Measurements from ENCODE around the gene DDX18. TPM values are rescaled to one million over a fixed set of nuclear protein-coding genes. Genes with fewer than 3 reads are reported as not detected.

Gene DDX18
- total and polyA plus RNA-seq, 2 donors (not counting 1 experiment from before 2014, with no cell fraction given) = 37.2 to 44.9 TPM

DNA sequence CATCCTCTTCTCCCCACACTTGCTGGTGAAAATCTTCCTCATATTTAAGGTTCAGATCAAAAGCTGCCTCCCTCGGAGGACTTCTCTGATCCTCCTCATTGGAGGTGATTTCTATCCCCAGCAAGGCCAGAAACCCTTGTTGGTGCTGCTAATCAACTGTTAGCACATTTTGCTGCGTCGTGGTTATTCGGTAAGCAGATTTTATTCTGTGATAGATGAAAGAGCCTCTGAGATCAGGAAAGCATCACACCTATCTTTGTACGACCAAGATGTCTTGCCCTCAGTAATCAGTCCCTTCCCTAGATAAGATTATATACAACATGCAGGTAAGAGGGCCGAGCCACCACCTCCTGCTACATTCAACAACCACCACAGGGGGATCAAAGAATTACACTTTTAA, 40.1 kb downstream of the DDX18 start:
- TF ChIP-seq, protein P1, sequence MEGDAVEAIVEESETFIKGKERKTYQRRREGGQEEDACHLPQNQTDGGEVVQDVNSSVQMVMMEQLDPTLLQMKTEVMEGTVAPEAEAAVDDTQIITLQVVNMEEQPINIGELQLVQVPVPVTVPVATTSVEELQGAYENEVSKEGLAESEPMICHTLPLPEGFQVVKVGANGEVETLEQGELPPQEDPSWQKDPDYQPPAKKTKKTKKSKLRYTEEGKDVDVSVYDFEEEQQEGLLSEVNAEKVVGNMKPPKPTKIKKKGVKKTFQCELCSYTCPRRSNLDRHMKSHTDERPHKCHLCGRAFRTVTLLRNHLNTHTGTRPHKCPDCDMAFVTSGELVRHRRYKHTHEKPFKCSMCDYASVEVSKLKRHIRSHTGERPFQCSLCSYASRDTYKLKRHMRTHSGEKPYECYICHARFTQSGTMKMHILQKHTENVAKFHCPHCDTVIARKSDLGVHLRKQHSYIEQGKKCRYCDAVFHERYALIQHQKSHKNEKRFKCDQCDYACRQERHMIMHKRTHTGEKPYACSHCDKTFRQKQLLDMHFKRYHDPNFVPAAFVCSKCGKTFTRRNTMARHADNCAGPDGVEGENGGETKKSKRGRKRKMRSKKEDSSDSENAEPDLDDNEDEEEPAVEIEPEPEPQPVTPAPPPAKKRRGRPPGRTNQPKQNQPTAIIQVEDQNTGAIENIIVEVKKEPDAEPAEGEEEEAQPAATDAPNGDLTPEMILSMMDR (conservative IDR thresholded peaks at IDR 0.05 in 1 of 2, IDR thresholded peaks at IDR 0.05 in 1 of 2; ENCODE audit: low read depth in 1 of 2, low read length in 2 of 2) = no peak
- no peak for TF ChIP-seq EZH2 (IDR thresholded peaks at IDR 0.05; ENCODE audit: low read length, missing control alignments)
- H3K36me3 ChIP-seq (ENCODE audit: control insufficient read depth, insufficient read depth, low read length) = no peaks in the 10 kb centered on the region
- no peak overlapping the region for H3K4me2 ChIP-seq (ENCODE audit: extremely low read depth, insufficient read depth, low read length)
- H2AFZ ChIP-seq (ENCODE audit: low read length) = no peak overlapping the region
- H3K27me3 ChIP-seq (ENCODE audit: control insufficient read depth, insufficient read depth, low read length) = no peaks in the 10 kb centered on the region
- H3K9ac ChIP-seq (ENCODE audit: insufficient read depth, low read length) = no peak overlapping the region
- no peak for DNase-seq (ENCODE audit: low read depth in 2 of 2)
- H4K20me1 ChIP-seq (ENCODE audit: control insufficient read depth, extremely low read depth, insufficient read depth, low read length) = no peaks in the 10 kb centered on the region
- no peaks in the 10 kb centered on the region for H3K79me2 ChIP-seq (ENCODE audit: control insufficient read depth, insufficient read depth, low read length)
- no peak overlapping the region for H3K27ac ChIP-seq (ENCODE audit: insufficient read depth, low read length)
- peaks cover 10% of the 10 kb centered on the region for H3K4me1 ChIP-seq (ENCODE audit: control insufficient read depth, extremely low read depth, insufficient read depth, low read length)
- H3K4me3 ChIP-seq (replicated peaks in 1 of 4; ENCODE audit: control extremely low read depth in 1 of 4, insufficient read depth in 1 of 4, low read depth in 3 of 4, low read length in 4 of 4) = no peak overlapping the region
- no peaks in the 10 kb centered on the region for H3K9me3 ChIP-seq (ENCODE audit: control insufficient read depth, insufficient read depth, low read depth, low read length)

DNA sequence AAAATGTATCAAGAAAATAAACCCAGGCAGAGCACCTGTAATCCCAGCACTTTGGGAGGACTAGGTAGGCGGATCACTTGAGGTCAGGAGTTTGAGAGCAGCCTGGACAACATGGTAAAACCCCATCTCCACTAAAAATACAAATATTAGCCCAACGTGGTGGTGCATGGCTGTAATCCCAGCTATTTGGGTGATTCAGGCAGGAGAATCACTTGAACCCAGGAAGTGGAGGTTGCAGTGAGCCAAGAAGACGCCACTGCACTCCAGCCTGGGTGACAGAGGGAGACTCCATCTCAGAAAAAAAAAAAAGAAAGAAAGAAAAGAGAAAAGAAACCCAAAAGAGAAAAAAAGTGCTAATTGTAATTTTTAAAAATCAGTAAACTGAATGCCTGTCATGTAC, 41.4 kb downstream of the DDX18 start:
- Histone ChIP-seq H3K27ac (ENCODE audit: insufficient read depth, low read length) (peak overlapping the region; percentile 50), H3K79me2 (ENCODE audit: control insufficient read depth, insufficient read depth, low read length) (no peaks in the 10 kb centered on the region), H3K4me3 (replicated peaks in 1 of 4; ENCODE audit: control extremely low read depth in 1 of 4, insufficient read depth in 1 of 4, low read depth in 3 of 4, low read length in 4 of 4) (no peak overlapping the region), H4K20me1 (ENCODE audit: control insufficient read depth, extremely low read depth, insufficient read depth, low read length) (no peaks in the 10 kb centered on the region), H3K4me2 (ENCODE audit: extremely low read depth, insufficient read depth, low read length) (peak overlapping the region; percentile 39), H3K9me3 (ENCODE audit: control insufficient read depth, insufficient read depth, low read depth, low read length) (no peaks in the 10 kb centered on the region), H3K36me3 (ENCODE audit: control insufficient read depth, insufficient read depth, low read length) (no peaks in the 10 kb centered on the region), H3K4me1 (ENCODE audit: control insufficient read depth, extremely low read depth, insufficient read depth, low read length) (peaks cover 10% of the 10 kb centered on the region), H3K9ac (ENCODE audit: insufficient read depth, low read length) (no peak overlapping the region), H3K27me3 (ENCODE audit: control insufficient read depth, insufficient read depth, low read length) (no peaks in the 10 kb centered on the region), H2AFZ (ENCODE audit: low read length) (no peak overlapping the region)
- TF ChIP-seq EZH2 (IDR thresholded peaks at IDR 0.05; ENCODE audit: low read length, missing control alignments) = no peak
- TF ChIP-seq, protein P1 (conservative IDR thresholded peaks at IDR 0.05 in 1 of 2, IDR thresholded peaks at IDR 0.05 in 1 of 2; ENCODE audit: low read depth in 1 of 2, low read length in 2 of 2) = no peak
- peak in 1 of 2 donors; percentile 16 for DNase-seq (ENCODE audit: low read depth in 2 of 2)

DNA sequence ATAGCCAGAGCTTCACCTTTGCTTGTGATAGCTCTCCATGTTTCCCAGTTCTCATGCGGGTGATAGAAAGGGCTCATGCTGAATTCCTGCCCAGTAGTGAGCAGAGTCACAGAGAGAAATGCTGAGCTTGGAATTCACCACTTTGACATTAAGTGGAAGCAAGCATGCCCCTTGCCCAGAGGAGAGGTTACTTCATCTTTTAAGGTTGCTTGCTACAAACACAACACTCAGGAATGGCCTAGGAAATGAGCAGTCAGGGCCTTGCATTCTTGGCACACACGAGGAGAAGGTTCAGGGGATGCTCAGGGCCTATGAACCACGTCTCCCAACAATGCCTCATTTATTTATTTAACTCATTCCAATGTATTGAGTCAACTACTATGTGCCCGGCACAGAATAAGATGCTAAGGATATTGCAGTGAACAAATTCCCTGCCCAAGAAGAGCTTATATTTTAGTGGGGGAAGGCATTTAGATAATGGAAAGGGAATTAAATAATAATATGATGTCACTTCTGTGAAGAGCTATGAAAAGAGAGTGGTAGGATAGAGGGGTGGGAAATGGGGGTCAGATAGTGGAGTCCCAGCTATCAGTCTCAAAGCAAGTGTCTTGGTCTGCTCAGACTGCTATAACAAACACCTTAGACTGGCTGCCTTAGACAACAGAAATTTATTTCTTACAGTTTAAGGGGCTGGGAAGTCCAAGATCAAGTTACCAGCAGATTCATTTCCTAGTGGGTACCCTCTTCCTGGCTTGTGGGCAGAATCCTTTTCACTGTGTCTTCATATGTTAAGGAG, 42.1 kb downstream of the DDX18 start:
- DNase-seq (ENCODE audit: low read depth in 2 of 2) = peak; percentile 88 to 97
- Histone ChIP-seq H3K36me3 (ENCODE audit: control insufficient read depth, insufficient read depth, low read length) (no peaks in the 10 kb centered on the region), H3K27ac (ENCODE audit: insufficient read depth, low read length) (peak overlapping the region; percentile 50), H4K20me1 (ENCODE audit: control insufficient read depth, extremely low read depth, insufficient read depth, low read length) (no peaks in the 10 kb centered on the region), H3K9me3 (ENCODE audit: control insufficient read depth, insufficient read depth, low read depth, low read length) (no peaks in the 10 kb centered on the region), H3K4me2 (ENCODE audit: extremely low read depth, insufficient read depth, low read length) (peak overlapping the region; percentile 39), H3K4me3 (replicated peaks in 1 of 4; ENCODE audit: control extremely low read depth in 1 of 4, insufficient read depth in 1 of 4, low read depth in 3 of 4, low read length in 4 of 4) (no peak overlapping the region), H2AFZ (ENCODE audit: low read length) (no peak overlapping the region), H3K9ac (ENCODE audit: insufficient read depth, low read length) (no peak overlapping the region), H3K27me3 (ENCODE audit: control insufficient read depth, insufficient read depth, low read length) (no peaks in the 10 kb centered on the region), H3K79me2 (ENCODE audit: control insufficient read depth, insufficient read depth, low read length) (no peaks in the 10 kb centered on the region), H3K4me1 (ENCODE audit: control insufficient read depth, extremely low read depth, insufficient read depth, low read length) (peaks cover 10% of the 10 kb centered on the region)
- TF ChIP-seq, protein P1 (conservative IDR thresholded peaks at IDR 0.05 in 1 of 2, IDR thresholded peaks at IDR 0.05 in 1 of 2; ENCODE audit: low read depth in 1 of 2, low read length in 2 of 2) = no peak
- TF ChIP-seq EZH2 (IDR thresholded peaks at IDR 0.05; ENCODE audit: low read length, missing control alignments) = no peak

All from fibroblast of lung (primary cell).